IPS-NIHi7 (cell line): Measurements from ENCODE around the gene ETFRF1.

ENCODE experiments used
- DNase-seq: peaks from one replicate; pipeline ENCODE4 v3.0.0; 2012; ENCODE audit warnings: mixed read lengths; ENCODE audit errors: extremely low spot score

The ETFRF1 gene

GRCh38 chr12:25213338-25213737 lies 18.3 kb downstream of the ETFRF1 start:
- no peak for DNase-seq

DNA sequence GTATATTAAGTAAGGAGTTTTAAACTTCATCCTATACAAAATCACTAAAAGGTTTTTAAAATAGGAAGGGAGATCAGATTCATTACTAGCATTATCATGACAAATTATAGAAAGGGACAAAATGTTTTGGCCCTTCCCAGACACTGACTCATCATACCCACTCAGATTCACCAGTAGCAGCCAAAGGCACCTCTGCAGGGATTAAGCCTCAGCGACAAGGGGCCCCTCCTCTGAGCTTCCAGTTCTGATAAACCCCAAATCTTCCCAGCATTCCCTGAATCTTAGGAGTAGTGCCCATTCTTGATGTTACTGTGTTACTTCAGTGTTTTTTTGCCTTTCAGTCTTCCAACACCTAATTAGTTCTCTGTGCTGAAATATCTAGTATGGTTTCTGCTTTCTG lies 41.2 kb downstream of the ETFRF1 start:
- no peak for DNase-seq

DNA sequence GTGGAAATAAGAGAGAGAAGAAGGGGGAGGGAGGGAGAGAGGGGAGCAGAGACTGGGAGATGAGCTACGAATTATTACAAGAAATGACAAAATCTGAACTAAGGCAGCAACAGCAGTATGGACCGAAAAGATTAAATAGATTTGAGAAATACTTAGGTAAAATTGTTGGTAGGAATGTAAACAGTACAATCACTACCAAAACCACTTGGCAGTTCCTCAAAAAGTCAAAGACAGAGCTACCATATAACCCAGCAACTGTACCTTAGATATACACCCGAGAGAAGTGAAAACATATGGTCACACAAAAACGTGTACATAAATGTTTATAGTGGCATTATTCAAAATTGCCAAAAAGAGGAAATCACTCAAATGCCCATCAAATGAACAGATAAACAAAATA lies 41.6 kb downstream of the ETFRF1 start:
- DNase-seq: no peak

GRCh38 chr12:25241167-25242020 lies 46.4 kb downstream of the ETFRF1 start:
- DNase-seq: no peak

DNA sequence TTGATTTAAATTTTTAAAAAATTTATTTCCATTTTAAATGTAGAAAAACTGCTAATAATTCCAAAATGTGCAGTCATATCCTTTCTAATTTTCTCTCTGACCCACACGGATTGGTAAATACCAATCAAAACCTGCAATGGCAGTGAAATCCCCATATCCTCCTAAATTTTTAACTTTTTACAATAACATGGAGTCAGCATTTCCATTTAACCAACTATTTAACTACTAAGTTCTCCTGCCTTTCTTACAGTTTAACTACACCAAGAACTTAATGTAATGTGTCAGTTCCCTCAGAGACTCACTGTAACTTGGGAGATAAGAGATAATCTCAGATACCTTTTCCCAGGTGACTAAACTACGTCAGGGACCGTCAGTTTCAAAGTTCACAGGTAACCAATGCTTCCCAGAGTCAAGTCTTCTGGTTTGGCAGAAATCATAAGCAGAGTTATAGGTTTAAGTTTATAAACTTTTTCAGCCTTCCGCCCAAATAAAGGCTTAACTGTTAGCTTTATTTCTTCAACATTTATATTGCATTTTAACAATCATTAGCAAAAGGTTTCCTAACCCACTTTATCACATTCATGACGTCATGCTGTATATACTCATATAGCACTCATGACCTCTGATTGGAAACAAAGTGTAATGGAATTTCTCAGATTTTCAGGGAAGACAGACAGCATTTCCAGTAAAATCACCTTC lies 48.1 kb downstream of the ETFRF1 start:
- no peak for DNase-seq

GRCh38 chr12:25243680-25243990 lies 48.6 kb downstream of the ETFRF1 start:
- no peak for DNase-seq

- no peak for DNase-seq
These were observed 50.5 kb downstream of the ETFRF1 start for GRCh38 chr12:25245491-25245890.

- DNase-seq: no peak
These were observed 53.1 kb downstream of the ETFRF1 start for GRCh38 chr12:25248137-25248536.

DNA sequence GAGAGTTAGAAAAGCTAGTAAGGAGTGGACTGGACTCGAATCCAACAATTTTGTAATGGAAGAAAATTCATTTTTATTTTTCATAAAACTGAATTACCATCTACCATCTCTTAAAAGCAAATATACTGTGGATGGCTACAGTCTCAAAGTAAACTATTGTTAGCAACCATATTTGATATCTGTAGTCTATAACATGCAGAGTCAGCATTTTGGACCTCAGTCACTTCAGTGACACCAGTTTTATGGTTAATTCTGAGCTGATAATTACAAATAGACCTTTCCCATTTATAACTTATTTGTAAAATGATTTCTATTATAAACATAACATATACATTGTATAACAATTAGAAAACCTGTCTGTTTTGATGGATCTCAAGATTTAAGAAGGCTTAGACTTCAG lies 53.7 kb downstream of the ETFRF1 start:
- DNase-seq: no peak

GRCh38 chr12:25249931-25250738 lies 55.1 kb downstream of the ETFRF1 start:
- DNase-seq: peak; percentile 22

GRCh38 chr12:25250744-25251730 lies 56.0 kb downstream of the ETFRF1 start, which contains the start of gene KRAS:
Gene KRAS, minus strand, starts transcription at chr12:25250929.
- peak; percentile 90 for DNase-seq

- no peak for DNase-seq
These were observed 56.7 kb downstream of the ETFRF1 start for GRCh38 chr12:25251769-25252168.

DNA sequence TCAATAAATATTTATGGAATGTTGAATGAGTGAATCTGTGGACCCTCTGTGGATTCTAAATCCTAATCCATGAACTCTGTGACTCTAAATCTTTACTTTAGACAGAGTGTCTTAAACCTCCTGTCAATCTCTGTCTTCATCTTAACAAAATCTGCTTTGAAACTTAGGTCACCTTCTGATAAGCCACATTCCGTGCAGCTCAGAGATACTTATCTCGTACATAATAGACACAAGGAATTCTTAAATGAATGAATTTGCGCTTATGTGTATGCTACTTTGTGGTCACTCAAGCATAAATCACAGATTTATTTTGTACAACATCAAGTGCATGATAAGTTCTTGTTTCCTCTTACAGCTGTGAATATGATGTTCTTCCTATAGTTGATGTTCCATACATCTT lies 57.9 kb downstream of the ETFRF1 start:
- DNase-seq: no peak

DNA sequence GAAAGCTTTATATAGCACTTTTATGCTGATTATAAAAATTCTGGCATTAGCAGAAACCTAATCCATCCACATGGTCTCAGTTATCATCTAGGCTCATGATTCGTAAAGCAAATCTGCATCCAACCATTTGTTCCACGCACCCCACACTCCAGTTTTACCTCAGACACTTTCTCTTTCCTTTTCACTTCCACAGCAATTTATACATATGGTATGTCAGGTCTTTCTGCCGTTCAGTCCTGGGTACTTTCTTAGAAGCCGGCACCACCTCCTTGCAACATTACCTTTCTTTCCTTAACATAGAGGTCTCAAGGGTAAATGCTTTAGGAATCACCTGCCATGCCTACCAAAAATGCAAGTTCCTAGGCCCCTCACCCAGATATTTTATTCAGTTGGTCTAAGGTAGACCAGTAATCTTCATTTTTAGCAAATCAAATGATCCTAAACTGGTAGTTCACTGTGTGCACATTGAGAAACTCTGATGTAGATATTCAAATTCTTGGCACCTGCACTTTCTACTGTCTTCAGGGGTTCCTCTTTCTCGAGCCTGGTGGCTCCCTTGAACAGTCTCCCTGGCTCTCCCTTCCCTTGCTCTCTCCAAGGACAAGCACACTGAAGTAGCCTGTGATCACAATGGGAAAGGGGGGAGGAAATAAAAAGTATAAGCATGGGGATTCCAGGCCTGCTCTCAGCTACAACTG lies 58.5 kb downstream of the ETFRF1 start:
- no peak for DNase-seq

DNA sequence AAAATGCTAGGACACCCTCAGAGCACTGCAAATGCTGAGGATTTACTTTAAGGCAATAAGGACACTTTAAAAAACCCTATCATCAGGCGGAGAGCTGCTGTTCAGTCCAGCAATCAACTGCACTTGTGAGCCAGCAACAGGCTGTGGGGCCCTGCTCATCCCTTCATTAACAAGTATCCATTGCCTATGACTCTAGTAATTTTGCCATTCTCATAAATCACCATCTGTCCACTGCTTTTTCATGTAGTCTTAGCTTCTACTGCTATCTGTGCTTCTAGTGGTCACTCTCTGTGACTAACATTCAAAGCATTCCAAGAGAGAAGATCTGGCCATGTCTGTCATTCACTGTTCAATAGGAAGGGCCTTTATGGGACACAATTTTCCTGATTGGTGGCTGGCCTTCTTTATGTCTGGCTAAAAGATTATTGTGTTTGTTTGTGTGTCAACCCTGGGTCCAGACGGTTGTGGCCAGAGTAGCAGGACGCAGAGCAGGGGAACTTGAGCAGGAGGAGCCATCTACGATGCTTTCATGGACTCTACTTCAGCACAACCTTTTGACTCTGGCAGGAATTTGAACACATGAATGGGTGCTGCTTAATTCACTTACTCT lies 59.3 kb downstream of the ETFRF1 start:
- no peak for DNase-seq
